Measurements from ENCODE around the gene STK25.

DNA sequence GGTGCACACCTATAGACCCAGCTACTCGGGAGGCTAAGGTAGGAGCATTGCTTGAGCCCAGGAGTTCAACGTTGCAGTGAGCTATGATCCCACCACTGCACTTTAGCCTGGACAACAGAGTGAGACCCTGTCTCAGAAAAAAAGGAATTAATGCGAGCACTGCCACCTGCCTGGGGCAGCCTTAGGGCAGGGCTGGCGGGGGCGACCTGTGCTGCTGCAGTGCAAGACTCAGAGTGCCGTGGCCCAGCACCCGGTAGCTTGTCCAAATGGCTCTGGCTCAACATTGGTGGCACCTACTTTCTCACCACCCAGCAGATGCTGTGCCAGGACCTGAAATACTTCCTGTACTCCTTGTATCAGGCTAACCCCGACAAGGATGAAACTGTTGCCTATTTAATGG lies 30.2 kb downstream of the STK25 start:
- no peak for TF ChIP-seq POLR2A (IDR thresholded peaks at IDR 0.05)
- TF ChIP-seq CTCF (IDR thresholded peaks at IDR 0.05): no peak

Measured in testis (tissue), 2 donors.